Measurements from ENCODE around the gene C2orf78.
"Not testable (repeated sequence)": the region's sequence is repeated elsewhere in the genome, so short reads cannot be mapped to it uniquely, and the experiment has no call there.

The C2orf78 gene

DNA sequence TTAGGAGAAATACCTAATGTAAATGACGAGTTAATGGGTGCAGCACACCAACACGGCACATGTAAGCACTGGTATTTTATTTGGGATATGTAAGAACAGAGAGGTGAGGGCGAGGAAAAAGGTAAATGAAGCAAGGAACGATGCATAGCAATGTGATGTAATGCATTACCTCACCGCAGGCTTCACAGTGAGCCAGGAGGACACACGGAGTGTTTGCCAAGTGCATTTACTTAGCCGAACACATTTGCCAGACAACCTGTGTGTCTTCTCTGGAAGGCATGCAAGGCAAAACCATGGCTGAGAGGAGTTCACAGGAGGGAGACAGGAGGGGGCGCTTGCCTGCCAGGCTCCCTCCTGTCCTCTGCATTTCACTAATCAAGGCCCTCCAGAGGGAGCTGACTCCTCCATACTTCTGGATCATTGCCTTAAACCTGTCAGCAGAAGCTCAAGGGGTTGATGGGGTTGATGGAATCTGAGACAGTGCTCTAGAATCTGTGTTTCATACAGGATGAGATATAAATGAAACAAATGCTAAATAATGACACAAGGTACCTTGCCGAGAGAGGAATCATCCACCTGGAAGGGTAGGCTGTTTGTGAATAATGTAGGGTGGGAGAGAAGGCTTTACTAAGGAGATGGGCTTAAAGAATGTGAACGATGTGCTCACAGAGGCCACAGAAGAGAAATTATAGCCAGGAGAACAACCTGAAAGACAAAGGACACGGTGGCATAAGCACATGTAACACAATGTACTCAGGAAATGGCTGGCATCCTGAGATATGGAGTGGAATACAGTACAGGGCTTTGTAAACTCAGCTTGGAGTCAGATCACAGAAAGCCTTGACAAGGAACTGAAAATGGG is 37.7 kb upstream of the C2orf78 start:
- DNase-seq (ENCODE audit: low spot score) = no peak
- no peak overlapping the region for H3K4me3 ChIP-seq (ENCODE audit: severe bottlenecking)
- H3K4me1 ChIP-seq (ENCODE audit: insufficient read depth, poor library complexity, severe bottlenecking) = no peaks in the 10 kb centered on the region
- no peaks in the 10 kb centered on the region for H3K9me3 ChIP-seq (ENCODE audit: severe bottlenecking)
- no peak for ATAC-seq (ENCODE audit: low read depth)
- no peak overlapping the region for H3K27ac ChIP-seq (ENCODE audit: poor library complexity, severe bottlenecking)
- H3K27me3 ChIP-seq (ENCODE audit: insufficient read depth, poor library complexity, severe bottlenecking) = no peaks in the 10 kb centered on the region
- H3K36me3 ChIP-seq (ENCODE audit: low read depth) = peaks cover 58% of the 10 kb centered on the region
- TF ChIP-seq, protein P1, sequence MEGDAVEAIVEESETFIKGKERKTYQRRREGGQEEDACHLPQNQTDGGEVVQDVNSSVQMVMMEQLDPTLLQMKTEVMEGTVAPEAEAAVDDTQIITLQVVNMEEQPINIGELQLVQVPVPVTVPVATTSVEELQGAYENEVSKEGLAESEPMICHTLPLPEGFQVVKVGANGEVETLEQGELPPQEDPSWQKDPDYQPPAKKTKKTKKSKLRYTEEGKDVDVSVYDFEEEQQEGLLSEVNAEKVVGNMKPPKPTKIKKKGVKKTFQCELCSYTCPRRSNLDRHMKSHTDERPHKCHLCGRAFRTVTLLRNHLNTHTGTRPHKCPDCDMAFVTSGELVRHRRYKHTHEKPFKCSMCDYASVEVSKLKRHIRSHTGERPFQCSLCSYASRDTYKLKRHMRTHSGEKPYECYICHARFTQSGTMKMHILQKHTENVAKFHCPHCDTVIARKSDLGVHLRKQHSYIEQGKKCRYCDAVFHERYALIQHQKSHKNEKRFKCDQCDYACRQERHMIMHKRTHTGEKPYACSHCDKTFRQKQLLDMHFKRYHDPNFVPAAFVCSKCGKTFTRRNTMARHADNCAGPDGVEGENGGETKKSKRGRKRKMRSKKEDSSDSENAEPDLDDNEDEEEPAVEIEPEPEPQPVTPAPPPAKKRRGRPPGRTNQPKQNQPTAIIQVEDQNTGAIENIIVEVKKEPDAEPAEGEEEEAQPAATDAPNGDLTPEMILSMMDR (IDR thresholded peaks at IDR 0.05; ENCODE audit: poor library complexity, severe bottlenecking) = no peak

DNA sequence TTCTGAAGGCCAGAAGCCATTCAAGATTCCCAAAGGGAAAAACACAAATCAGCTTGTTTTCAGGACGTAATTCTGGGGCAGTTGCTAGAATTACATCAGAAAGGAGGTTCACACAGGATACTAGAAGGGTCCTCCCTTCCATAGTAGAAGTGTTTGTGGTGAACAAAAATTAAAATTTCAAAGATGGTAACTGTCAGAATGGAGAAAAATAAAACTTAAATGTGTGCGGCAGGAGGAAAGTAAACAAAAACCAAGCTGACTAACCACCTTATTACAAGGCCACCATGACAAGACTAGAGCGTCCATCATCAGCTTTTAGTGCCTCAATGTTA is 37.1 kb upstream of the C2orf78 start:
- H3K4me3 ChIP-seq (ENCODE audit: severe bottlenecking) = no peak overlapping the region
- H3K27ac ChIP-seq (ENCODE audit: poor library complexity, severe bottlenecking) = no peak overlapping the region
- TF ChIP-seq, protein P1 (IDR thresholded peaks at IDR 0.05; ENCODE audit: poor library complexity, severe bottlenecking) = no peak
- no peak for ATAC-seq (ENCODE audit: low read depth)
- H3K4me1 ChIP-seq (ENCODE audit: insufficient read depth, poor library complexity, severe bottlenecking) = no peaks in the 10 kb centered on the region
- H3K36me3 ChIP-seq (ENCODE audit: low read depth) = peaks cover 62% of the 10 kb centered on the region
- no peak for DNase-seq (ENCODE audit: low spot score)
- H3K27me3 ChIP-seq (ENCODE audit: insufficient read depth, poor library complexity, severe bottlenecking) = no peaks in the 10 kb centered on the region
- H3K9me3 ChIP-seq (ENCODE audit: severe bottlenecking) = no peaks in the 10 kb centered on the region

DNA sequence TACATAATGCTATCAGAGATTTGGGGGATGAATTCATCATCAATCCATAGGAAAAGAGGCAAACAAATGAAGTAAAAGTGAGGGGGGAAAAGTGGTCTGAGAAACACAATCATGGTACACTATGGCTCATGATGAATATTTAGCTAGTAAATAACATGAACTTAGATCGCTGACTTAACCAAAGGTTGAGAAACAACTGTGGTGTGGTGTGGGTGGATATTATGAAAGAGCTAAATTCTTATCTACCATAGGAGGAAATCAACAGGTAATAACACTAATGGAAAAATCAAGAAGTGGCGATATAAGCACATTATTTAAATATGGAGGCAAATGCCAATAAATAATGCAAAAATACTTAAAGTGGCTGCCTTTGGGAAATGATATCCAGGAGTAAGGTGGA is 34.7 kb upstream of the C2orf78 start:
- Histone ChIP-seq H3K4me1 (ENCODE audit: insufficient read depth, poor library complexity, severe bottlenecking) (no peaks in the 10 kb centered on the region), H3K9me3 (ENCODE audit: severe bottlenecking) (no peaks in the 10 kb centered on the region), H3K27me3 (ENCODE audit: insufficient read depth, poor library complexity, severe bottlenecking) (no peaks in the 10 kb centered on the region), H3K4me3 (ENCODE audit: severe bottlenecking) (no peak overlapping the region), H3K27ac (ENCODE audit: poor library complexity, severe bottlenecking) (no peak overlapping the region), H3K36me3 (ENCODE audit: low read depth) (peaks cover 81% of the 10 kb centered on the region)
- DNase-seq (ENCODE audit: low spot score) = no peak
- TF ChIP-seq, protein P1 (IDR thresholded peaks at IDR 0.05; ENCODE audit: poor library complexity, severe bottlenecking) = no peak
- ATAC-seq (ENCODE audit: low read depth) = no peak

DNA sequence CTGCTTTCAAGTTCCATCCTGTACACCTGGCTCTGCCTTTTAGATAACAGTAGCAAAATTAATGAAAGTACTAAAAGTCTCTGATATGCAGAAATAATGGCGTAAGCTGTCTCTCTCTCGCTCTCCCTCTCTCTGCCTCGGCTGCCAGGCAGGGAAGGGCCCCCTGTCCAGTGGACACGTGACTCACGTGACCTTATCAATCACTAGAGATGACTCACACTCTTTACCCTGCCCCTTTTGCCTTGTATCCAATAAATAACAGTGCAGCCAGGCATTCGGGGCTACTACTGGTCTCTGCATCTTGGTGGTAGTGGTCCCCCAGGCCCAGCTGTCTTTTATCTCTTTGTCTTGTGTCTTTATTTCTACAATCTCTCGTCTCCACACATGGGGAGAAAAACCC is 29.7 kb upstream of the C2orf78 start:
- H3K27ac ChIP-seq (ENCODE audit: poor library complexity, severe bottlenecking); H3K4me1 ChIP-seq (ENCODE audit: insufficient read depth, poor library complexity, severe bottlenecking); ATAC-seq (ENCODE audit: low read depth): not testable (repeated sequence)

DNA sequence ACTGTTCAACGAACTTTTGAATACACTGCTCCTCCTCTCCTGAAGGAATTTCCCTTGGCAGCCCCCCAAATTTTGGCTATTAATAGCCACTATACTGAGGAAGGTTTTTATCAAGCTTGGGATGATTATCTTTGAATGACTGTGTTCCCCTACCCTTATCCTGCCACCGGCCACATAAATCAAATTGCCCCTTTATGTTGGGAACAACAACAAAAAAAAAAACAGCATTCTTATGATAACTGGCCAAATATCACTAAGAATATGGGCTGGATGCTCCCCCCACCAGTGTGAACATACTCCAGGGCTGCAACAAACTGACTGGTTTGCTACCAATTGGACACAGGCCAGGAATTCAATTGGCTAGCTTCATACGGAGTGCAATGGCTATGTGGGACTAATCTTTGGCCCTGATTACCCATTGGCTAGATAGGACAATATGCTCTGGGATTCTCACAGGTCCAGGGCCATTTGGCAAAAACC is 24.7 kb upstream of the C2orf78 start:
- ATAC-seq (ENCODE audit: low read depth) (no peak), DNase-seq (ENCODE audit: low spot score) (no peak)
- Histone ChIP-seq H3K27ac (ENCODE audit: poor library complexity, severe bottlenecking) (no peak overlapping the region), H3K9me3 (ENCODE audit: severe bottlenecking) (no peaks in the 10 kb centered on the region), H3K4me3 (ENCODE audit: severe bottlenecking) (no peak overlapping the region), H3K4me1 (ENCODE audit: insufficient read depth, poor library complexity, severe bottlenecking) (no peaks in the 10 kb centered on the region), H3K27me3 (ENCODE audit: insufficient read depth, poor library complexity, severe bottlenecking) (no peaks in the 10 kb centered on the region), H3K36me3 (ENCODE audit: low read depth) (peaks cover 90% of the 10 kb centered on the region)
- TF ChIP-seq, protein P1 (IDR thresholded peaks at IDR 0.05; ENCODE audit: poor library complexity, severe bottlenecking) = no peak

More for the DNA sequence above, 29.7 kb upstream of the C2orf78 start:
- H3K9me3 ChIP-seq (ENCODE audit: severe bottlenecking); H3K27me3 ChIP-seq (ENCODE audit: insufficient read depth, poor library complexity, severe bottlenecking); H3K4me3 ChIP-seq (ENCODE audit: severe bottlenecking); DNase-seq (ENCODE audit: low spot score): not testable (repeated sequence)
- H3K36me3 ChIP-seq (ENCODE audit: low read depth) = peaks cover 87% of the 10 kb centered on the region
